HK-2 (cell line): Measurements from ENCODE around the gene MX1.

Experiments used
- DNase-seq: peaks from one replicate; pipeline ENCODE4 v3.0.0-alpha.2; 2018; ENCODE audit not compliant: unreplicated experiment

The MX1 gene

DNA sequence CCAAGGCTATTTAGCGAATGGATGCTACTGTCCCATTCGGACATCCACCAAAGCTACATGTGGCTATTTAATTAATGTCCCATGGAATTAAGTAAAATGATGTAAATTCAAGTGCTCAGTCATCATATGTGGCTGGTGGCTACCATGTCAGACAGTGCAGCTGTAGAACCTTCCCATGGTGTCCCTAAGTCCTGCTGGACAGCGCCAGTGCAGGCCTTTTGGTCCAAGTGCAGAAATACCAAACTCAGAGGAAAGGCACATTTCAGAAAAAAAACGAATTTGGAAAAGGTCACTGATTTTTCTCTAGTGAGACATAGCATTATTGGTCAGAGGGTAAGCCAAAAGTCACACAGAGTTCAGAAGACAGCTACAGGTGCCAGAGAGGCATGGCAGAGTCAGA is 64.3 kb downstream of the MX1 start:
- no peak for DNase-seq

GRCh38 chr21:41491412-41491811 is 65.4 kb downstream of the MX1 start:
- no peak for DNase-seq

DNA sequence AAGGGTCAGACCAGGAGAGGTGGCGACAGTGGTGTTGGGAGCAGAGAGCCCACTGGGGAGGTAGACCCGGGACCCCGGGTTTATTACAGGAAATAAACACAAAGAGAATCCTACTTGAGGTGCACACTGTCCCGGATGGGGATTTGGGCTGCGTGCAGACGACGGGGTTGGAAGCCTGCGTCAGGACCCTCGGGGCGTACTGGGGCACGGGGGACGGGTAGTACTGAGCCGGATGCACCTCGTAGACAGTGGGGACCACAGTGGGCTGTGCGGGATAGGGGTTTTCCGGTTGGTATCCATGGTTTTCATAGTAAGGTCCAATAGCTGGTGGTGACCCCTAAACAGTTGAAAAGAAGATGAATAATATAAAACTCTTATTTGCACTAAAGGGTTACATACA is 68.2 kb downstream of the MX1 start:
- no peak for DNase-seq

DNA sequence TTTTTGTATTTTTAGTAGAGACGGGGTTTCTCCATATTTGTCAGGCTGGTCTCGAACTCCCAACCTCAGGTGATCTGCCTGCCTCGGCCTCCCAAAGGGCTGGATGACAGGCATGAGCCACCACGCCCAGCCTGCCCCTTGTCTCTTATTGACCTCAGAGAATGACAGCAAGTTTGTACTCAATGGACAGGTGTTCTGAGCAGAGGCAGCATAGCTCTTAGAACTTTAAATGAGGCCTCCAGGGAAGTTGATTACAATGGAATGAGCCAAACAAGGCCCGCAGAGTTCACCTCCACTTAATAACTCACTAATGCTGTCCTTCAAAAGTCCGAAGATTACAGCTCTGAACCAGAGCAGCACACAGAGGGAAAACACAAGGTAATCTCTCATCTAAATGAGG is 71.0 kb downstream of the MX1 start:
- DNase-seq = no peak

DNA sequence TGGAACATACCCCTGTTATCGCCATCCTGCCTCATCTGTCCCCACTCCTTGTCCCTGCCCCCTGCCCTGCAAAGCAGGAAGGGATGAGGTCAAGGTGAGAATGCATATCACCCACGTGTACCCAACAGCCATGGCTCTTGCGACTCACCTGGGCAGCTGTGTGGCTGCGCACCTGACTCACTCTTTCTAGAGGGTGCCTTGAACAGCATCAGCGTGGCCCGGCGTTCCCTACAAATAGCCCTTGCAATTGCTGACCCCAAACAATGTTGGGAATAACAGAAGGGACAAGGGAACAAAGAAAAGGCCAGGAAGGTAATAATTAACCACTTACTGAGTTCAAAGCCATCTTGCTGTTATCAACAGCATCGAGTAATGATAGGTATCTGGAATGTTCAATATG is 71.7 kb downstream of the MX1 start:
- no peak for DNase-seq

DNA sequence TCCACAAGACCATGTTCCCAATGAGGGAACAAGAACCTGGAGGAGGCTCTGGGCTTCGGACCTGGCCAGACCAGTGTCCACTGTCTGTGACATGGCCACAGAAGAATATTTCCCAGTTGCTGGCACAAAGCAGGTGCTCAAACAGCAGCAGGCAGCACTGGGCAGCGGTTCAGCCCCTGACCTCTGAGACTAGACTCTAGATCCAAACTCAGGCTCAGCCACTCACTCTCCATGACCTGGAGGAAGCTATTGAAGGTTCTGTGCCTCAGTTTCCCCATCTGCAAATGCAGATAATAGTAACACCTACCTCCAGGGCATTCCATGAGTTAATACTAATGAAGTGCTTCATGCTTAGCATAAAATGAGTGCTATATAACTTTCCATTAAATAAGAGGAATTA is 73.9 kb downstream of the MX1 start:
- no peak for DNase-seq

- no peak for DNase-seq
These were observed 74.3 kb downstream of the MX1 start for GRCh38 chr21:41500363-41500762.

DNA sequence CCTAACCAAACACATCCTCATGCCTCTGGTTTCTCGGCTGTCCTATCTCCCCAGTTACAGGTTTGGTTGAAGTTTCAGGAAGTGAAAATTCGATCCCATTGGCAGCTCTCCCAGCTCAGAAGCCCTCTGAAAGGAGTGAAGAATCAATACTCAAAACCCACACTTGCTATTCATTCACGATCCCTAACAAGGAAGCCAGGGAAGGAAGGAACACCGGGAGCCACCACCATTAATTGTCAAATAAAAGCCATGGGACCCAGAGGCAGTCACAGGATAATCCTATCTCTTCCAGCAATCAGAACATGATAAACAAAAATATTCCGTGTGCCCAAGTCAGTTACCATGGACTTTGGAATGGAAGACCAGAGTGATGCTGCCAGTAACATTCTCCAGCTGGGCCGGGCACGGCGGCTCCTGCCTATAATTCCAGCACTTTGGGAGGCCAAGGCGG is 74.9 kb downstream of the MX1 start:
- no peak for DNase-seq

GRCh38 chr21:41501919-41502318 is 75.9 kb downstream of the MX1 start:
- DNase-seq = peak; percentile 21

- no peak for DNase-seq
These were observed 77.3 kb downstream of the MX1 start for GRCh38 chr21:41503331-41503730.

DNA sequence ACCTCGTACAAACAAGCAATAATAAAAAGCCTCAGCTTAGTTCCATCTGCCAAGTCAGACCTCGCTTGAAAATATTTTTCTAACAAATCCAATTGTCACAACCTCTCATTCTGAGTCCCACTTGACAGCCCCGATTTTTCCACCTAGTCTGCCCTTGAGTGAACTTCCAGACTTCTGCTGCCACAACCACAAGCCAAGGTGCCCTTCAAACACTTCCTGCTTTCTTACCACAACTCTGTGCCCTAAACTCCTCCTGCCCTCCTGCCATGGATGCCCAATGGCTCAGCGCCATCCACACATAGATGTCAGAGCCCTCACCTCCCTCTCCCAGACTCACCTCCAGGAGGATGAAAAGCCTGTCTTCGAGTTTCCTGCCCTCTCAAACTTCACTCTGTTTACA is 78.0 kb downstream of the MX1 start:
- no peak for DNase-seq

GRCh38 chr21:41506005-41506594 is 80.1 kb downstream of the MX1 start:
- DNase-seq = no peak

DNA sequence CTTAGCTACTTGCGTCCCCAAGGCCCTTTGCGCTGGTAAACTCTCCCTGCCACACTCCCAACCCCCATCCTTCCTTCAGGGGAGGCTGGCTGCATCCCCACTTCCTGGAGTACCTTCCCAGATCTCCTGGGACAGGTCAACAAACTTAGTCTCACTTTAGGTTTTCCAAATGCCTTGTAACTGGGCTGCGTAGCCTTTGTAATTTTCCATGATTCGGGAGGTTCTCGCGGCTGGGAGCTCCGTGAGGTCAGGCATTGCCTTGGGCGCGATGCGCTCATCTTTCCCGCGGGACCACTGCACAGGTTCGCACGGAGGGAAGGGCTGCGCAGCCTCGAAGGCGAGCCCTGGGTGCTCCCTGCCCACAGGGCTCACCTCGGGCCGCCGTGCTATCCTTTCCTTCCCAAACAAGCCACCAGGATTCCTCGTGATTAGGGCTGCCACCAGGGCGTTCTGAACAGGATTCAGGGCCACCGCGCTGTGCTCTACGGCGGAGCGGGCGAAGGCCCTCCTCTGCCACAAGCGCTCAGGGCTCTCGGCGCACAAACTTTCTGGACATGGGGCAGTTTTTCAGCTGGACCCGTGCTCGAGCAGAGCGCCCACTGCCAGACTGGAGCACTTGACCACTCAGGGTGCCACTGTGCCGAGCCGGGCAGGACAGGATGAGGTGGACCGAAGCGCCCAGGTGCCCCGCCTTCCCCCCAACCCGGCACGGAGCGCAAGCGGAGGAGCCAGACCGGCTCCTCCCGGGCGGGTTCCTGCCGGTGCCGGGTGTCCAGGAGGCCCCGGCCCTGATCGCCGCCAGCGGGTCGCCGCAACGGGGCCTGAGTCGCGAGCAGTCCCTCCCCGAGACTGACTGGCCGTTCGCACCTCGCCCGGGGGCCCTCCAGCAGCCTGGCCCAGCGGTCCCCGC is 80.8 kb downstream of the MX1 start:
- DNase-seq = no peak

DNA sequence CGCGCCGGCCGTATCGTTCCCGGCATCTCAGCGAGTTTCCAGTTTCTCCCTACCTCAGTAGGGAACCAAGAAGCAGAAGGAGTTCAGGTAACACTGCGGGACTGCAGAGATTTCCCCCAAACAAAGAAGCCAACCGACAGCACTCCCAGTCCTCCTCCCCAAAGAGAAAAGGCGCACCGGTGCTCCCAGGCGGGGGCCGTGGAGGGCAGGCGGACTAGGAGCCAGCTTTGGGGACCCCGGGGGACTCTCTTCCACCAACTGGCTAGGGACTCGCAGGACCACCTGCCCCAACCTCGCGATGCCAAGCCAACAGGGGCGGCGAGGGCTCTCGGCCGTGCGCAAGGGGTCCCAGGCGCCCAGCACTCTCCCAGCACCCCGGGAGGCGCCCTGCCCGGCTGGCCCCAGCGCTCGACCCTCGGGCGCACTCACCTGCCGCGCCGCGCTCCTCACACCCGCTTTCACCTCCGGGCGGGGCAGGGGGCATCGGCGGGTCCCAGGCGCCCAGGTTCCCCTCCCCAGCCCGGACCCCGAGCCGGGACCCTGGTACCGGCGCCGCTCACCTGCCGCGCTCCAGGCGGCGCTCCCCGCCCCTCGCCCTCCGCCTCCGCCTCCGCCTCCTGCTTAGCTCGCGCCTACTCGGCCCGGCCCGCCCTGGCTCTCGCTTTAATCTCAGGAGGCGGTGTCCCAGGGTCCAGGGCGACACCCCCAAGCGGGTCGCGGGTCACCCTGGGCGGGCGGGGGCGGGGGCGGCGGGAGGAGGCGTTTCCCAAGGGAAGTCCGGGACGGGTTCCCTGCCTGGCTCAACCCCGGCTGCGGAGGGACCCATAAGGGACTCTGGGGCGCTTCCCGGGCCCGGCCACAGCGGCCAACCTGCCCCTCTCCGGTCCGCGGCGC is 81.7 kb downstream of the MX1 start, which contains the start of gene TMPRSS2:
TSS of gene TMPRSS2 (minus strand) at position 638 of the 894 bp plus-strand sequence. CDS start 10,025 bp downstream, outside the sequence.
- no peak for DNase-seq

DNA sequence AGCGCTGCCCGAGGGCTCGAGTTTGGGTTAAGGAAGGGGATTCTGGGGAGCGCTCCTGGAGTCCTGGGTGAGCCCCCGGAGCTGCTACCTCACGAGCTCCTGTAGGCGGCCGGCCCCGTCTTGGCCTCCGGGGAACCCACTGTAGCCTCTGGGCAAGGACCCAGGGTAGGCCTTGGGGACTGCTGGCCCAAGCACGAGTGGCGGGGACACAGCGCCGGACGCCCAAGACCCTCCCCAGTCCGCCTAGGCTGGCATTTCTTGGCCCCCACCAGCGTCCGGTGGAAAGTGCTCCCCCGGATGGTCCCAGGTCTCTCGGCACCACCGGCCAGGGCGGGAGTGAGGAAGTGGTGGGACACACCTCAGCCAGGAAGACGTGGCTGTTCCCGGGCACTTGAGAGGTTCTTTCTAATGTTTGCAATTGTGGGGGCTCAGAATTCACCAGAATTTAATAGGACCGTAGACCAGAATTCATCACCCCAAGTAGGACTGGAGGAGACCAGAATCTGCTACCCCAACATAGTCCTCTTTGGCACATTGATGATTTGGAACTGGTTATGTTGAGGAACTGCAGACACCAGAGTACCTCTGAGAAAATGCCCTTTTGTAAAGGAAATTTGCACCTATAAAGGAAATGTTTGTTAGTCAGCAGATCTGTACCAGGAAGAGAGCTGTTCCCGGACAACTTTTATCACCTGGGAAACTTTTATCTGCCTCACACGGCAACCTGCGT is 82.5 kb downstream of the MX1 start:
- DNase-seq = no peak
